ENCODE data around the gene OPN1LW.

DNA sequence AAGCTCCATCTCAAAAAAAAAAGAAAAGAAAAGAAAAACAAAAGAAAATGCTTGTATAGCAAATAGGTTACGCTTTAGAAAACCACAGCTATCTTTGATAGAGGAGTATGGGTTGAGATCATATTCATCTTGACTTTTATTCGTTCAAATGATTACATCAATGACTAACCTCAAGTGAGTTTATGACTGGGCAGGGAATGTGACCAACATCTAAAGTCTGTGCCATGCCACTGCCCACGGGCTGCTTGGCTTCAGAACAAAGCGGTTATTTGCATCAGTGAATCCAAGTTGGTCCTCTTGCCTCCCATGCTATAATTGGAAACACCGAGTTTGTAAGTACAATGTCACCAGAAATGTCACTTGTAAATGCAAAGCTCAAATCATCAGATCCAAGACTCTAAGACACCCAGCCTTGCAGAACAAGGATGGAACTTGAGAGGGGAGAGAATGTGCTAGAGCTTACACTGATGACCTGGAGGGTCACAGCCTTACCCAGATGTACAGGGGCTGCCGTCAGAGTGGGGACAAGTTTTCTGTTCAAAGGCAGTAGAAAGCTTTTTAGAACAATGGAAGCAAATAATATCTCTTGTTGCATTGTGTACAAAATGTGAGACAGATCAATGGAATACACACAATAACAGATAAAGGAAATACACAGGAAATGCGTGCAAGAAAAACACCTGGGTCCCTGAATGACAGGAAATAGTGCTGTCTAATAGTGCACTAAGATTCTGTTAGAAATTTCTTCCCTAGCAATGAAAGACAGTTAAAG is 8.4 kb upstream of the OPN1LW start:
- TF ChIP-seq, protein P1, sequence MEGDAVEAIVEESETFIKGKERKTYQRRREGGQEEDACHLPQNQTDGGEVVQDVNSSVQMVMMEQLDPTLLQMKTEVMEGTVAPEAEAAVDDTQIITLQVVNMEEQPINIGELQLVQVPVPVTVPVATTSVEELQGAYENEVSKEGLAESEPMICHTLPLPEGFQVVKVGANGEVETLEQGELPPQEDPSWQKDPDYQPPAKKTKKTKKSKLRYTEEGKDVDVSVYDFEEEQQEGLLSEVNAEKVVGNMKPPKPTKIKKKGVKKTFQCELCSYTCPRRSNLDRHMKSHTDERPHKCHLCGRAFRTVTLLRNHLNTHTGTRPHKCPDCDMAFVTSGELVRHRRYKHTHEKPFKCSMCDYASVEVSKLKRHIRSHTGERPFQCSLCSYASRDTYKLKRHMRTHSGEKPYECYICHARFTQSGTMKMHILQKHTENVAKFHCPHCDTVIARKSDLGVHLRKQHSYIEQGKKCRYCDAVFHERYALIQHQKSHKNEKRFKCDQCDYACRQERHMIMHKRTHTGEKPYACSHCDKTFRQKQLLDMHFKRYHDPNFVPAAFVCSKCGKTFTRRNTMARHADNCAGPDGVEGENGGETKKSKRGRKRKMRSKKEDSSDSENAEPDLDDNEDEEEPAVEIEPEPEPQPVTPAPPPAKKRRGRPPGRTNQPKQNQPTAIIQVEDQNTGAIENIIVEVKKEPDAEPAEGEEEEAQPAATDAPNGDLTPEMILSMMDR (IDR thresholded peaks at IDR 0.05) = no peak
- TF ChIP-seq POLR2A (IDR thresholded peaks at IDR 0.05) = no peak
